Posterior cingulate gyrus (tissue), 11 donors: ENCODE results near the gene MTHFSD.

Experiments
- DNase-seq, 10 donors: peaks; one replicate each; pipeline versions ENCODE4 v3.0.0 to v3.0.0-alpha.2; 2020 to 2021; ENCODE audit warnings: mixed read lengths in 3 of 10
- intact Hi-C: fragments of 100-400 bp; cut with DNase I; formaldehyde crosslinking; loops from one replicate; pipeline ENCODE4 v1.15.1; 2023

The MTHFSD gene

DNA sequence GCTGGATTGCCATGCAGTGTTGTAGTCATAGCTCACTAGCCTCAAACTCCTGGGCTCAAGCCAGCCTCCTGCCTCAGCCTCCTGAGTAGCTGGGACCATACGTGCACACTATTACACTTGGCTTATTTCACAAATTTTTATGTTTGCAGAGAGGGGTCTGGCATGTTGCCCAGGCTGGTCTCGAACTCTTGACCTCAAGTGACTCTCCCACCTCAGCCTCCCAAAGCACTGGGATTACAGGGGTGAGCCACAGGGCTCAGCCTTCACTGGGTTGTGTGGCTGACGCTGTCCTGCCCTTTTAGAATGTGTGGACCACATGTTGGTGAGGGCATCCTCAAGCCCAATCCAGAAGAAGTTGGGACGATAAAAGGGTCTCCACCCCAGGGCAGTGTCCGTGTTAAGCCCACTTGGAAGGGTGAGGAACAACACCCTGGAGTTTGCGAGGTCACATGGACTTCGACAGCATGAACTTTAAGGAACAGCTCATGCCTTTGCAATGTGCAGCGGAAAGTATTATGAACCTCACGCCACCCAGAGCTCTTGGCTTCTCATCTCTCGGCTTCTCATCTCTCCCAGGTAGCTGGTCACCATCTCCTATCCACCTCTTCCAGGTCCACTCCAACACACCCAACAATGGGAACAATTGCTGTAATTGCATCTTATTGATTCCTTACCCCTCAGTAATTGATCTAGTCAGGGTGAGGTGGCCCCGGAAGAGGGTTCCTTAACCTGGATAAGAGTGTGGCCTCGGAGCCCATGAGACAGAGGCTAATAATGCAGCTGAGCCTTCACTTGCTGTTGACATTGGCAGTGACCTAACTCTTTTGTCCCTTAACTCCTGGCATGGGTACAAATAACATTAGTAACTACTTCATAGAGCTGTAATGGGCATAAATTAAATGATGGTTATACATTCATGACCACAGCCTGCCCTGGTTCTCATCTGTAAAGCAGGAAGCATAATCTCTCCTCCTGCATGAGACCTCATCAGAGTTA lies 30.0 kb upstream of the MTHFSD start:
- no peak for DNase-seq
- intact Hi-C loops: no loop called here

- intact Hi-C loops: no loop called here
- DNase-seq: no peak
These were observed 29.1 kb upstream of the MTHFSD start for GRCh38 chr16:86584071-86584685.

- DNase-seq: no peak
- intact Hi-C loops: no loop called here
These were observed 26.4 kb upstream of the MTHFSD start for GRCh38 chr16:86581458-86581857.

DNA sequence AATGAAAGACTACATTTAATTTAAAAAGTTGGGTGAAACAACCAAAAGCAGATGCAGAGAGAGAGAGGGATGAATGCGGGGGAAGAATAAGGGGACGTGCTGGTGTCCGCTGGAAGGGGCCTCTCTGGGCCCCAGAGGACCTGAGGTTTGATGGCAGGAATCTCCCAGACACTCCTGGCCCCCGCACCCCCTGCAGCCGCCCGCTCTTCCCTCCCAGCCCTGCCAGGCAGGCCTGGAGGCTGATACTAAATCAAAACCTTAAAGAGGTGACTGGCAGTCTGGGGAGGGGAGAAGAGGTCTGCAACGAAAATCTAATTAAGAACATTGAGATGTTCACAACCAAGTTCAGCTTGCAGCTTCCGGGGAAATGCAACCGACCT lies 25.7 kb upstream of the MTHFSD start:
- intact Hi-C loops: no loop called here
- no peak for DNase-seq

DNA sequence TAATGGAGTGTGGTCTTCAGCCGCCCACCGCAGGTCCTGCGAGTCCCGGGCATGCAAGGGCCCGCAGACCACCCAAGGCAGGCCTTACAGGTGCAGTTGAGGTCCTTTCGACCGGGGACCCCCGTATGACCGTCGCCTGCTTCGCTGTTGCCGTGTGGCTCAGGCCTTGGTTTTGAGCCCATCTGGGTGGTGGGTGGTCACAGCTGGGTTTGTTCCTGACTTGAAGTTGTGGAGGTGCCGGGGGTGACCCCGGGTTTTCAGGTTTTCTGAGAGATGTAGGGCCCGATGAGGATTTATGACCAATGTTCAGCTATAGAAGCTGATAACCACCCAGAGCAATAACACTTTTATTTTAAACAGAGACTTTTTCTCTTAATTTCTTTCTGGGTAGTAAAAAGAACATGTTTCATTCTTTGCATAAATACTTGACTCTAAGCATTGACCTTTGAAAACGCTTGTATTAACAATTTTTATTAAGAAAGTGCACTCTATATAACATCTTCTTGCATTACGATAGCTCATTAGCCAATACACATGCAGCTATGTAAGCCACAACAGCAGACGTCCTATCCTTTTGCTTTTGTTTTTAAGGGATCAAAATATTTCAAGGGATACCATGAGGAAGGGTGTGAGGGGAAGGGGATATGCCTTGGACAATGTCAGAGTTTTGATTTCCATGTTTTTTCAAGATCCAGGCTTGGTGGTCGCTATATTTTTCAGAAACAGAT lies 25.2 kb upstream of the MTHFSD start:
- DNase-seq: no peak
- intact Hi-C loops: no loop called here

GRCh38 chr16:86579268-86580062 lies 24.4 kb upstream of the MTHFSD start:
- intact Hi-C loops: no loop called here
- no peak for DNase-seq

- intact Hi-C loops: no loop called here
- DNase-seq: no peak
These were observed 23.7 kb upstream of the MTHFSD start for GRCh38 chr16:86578611-86579267.

DNA sequence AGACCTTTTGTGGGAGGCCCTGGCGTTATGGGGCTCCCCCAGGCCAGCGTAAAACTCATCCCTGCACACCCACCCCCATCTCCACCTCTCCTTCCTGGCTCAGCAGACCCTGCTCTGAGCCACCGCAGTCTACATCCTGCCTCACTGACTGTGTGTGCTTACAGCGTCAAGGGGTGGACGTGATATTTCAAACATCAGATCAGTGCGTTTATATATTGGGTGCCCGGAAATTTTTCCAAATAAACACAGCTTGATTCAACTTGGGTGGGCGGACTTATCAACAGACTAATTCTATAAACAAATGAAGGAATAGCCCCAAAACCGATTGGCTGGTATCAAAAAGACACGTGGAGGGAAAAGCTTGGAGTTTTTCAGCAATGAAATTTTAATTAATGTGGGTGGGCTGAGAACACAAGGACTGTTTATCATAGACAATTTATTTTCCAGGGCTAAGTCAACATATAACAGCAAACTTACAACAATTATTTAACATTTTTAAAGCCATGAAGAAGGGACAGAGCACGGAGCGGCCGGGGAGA lies 23.1 kb upstream of the MTHFSD start, which contains the start of gene FOXL1:
FOXL1 (plus strand) TSS at position 489 of the 539 bp plus-strand sequence. CDS start 175 bp downstream, outside the sequence.
- intact Hi-C loops: no loop called here
- DNase-seq: no peak

DNA sequence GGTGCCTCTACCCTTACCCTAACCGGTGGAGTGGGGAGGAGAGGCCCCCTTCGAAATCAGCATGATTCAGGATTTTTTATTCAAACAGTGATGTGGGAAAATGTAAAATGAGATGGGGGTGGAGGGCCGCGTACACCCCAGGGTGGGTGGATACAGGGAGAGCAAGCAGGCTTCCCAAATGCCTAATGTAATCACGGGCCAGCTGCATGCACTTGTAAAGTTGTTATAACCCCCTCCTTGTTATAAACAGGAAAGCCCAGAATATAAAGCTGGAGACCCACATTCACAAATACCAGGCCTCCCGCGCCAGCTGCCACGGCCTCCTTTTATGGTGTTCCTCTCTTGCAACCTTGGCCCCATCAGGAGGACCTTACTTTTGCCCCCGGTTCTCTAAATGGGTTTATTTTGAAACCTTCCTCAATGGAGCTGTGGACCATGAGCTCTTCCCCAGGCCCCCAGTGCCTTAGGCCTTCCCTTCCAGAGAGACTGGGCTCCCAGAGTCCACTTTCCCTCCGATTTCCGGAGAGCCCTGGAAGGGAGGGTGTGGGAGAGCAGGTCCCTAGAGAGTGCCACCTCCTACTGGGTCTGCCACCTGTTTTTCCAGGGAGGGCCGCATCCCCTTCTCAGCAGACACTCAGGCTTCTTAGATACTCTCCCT lies 22.4 kb upstream of the MTHFSD start:
- intact Hi-C loops: no loop called here
- DNase-seq: no peak

DNA sequence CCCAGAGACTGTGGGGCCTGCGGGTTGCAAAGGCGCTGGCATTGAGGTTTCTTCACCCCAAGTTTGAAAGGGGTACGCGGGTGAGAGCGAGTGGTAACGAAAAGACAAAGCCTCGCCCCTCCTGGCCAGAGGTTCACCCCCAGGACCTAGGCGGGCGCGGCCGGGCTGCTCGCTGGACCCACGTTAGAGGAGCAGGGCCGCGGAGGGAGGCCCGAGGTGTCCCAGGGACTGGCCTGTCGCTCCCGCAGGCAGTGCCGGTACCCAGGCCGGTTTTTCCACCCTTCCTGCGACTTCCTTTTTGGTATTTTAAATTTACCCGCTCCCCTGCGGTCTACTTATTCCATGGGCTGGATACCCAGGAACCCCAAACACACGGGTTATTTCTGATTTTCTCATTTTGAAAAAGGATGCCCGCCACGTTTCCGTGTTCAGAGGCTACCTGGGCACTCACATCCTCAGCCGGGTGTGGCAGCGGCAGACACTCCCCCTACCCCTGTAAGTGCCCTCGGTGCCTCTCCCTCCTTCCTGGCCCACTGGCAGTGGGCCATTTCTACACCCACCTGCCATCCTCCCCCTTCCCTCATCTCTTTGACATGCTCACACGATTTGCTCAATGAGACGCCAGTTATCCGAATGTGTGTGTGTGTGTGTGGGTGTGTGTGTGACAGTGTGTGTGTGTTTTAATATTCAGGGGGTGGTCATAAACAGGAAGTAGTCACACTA lies 21.7 kb upstream of the MTHFSD start:
- intact Hi-C loops: no loop called here
- no peak for DNase-seq

- intact Hi-C loops: no loop called here
- DNase-seq: no peak
These were observed 20.9 kb upstream of the MTHFSD start for GRCh38 chr16:86575754-86576557.

GRCh38 chr16:86575095-86575685 lies 20.2 kb upstream of the MTHFSD start:
- intact Hi-C loops: no loop called here
- DNase-seq: no peak

DNA sequence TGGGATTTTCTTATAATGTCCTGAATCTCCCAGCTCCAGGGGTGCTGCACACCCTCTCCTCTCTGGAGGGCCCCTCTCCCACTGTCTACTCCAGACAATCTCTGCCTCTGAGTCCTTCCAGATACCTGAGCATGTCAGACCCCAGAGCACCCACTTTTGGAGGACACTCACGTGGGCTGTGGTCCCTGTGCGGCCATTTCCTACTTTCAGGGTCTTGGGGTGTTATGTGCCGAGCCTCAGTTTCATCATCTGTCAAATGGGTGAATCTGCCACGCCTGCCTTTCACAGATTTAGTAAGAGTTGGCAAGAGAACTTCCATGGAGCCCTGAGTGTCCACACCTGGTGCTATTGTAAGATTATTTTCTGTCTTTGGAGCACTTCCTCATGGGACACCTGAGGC lies 19.6 kb upstream of the MTHFSD start:
- DNase-seq: no peak
- intact Hi-C loops: no loop called here

- intact Hi-C loops: no loop called here
- no peak for DNase-seq
These were observed 18.8 kb upstream of the MTHFSD start for GRCh38 chr16:86573646-86574508.

- no peak for DNase-seq
- intact Hi-C loops: no loop called here
These were observed 18.2 kb upstream of the MTHFSD start for GRCh38 chr16:86573215-86573614.

DNA sequence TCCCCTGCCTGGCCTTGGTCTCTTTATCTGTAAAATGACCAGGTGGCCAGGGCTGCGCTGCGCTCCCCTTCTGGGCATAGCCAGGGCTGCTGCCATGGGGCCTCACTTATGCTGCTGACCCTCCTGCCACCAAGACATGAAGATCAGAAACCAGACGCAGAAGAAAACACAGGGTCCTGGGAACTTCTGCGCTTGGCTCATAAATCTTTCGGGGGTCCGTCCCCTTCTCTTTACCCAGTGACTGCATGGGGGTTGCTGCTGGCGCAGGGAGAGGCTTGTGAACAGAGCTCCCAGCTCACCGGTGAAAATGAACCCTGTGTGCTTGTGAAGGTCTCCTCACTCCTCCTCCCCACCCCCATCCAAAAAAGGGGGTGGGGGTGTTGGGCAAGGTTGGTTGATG lies 17.6 kb upstream of the MTHFSD start:
- DNase-seq: no peak
- intact Hi-C loops: no loop called here
